Measurements from ENCODE around the gene CEACAM3. TPM values are rescaled to one million over a fixed set of nuclear protein-coding genes. Genes with fewer than 3 reads are reported as not detected.

CEACAM3 gene
- total and polyA plus RNA-seq, 9 of the 15 experiments (the other 6 are each of a cell fraction or from before 2014, with no cell fraction given) = not detected

GRCh38 chr19:41860419-41861115, 64.2 kb downstream of the CEACAM3 start (continued):
- TF ChIP-seq ZFX (CRISPR knock-in tag; IDR thresholded peaks at IDR 0.05) (peak; percentile 20), CHCHD3 (CRISPR knock-in tag; IDR thresholded peaks at IDR 0.05) (no peak), KDM4B (IDR thresholded peaks at IDR 0.05; ENCODE audit: borderline replicate concordance in 2 of 2, low read depth in 1 of 2) (no peak), NFIC (IDR thresholded peaks at IDR 0.05) (no peak), ZFP36 (IDR thresholded peaks at IDR 0.05; ENCODE audit: low read depth, low read length, partially characterized antibody) (no peak), FOXM1 (IDR thresholded peaks at IDR 0.05; ENCODE audit: low read depth) (no peak), FOXM1 (CRISPR knock-in tag; IDR thresholded peaks at IDR 0.05; ENCODE audit: low read depth) (no peak), NR0B1 (IDR thresholded peaks at IDR 0.05; ENCODE audit: partially characterized antibody) (no peak), CAMTA2 (CRISPR knock-in tag; conservative IDR thresholded peaks at IDR 0.05) (no peak), ADNP (tag; IDR thresholded peaks at IDR 0.05) (no peak), NR1H2 (CRISPR knock-in tag; IDR thresholded peaks at IDR 0.05) (no peak), ARID4B (CRISPR knock-in tag; IDR thresholded peaks at IDR 0.05) (peak; percentile 44), SNIP1 (IDR thresholded peaks at IDR 0.05; ENCODE audit: low read depth) (no peak), MCM5 (IDR thresholded peaks at IDR 0.05; ENCODE audit: low read depth) (no peak), ZNF143 (CRISPR knock-in tag; IDR thresholded peaks at IDR 0.05) (no peak), DIDO1 (tag; IDR thresholded peaks at IDR 0.05; ENCODE audit: low read depth) (no peak), JUND (IDR thresholded peaks at IDR 0.05; ENCODE audit: borderline replicate concordance, low read depth, low read length) (no peak), JUND (tag; IDR thresholded peaks at IDR 0.05; ENCODE audit: borderline replicate concordance, low read depth, low read length) (no peak), DMBX1 (CRISPR knock-in tag; IDR thresholded peaks at IDR 0.05; ENCODE audit: borderline replicate concordance) (no peak), CBX2 (IDR thresholded peaks at IDR 0.05; ENCODE audit: insufficient read depth, low read length, poor library complexity, severe bottlenecking) (no peak), TRIM25 (IDR thresholded peaks at IDR 0.05; ENCODE audit: borderline replicate concordance) (no peak)

Data from K562 (cell line).